LNCaP clone FGC (cell line): ENCODE measurements around the gene C9orf85.
"Not testable (repeated sequence)": the region's sequence is repeated elsewhere in the genome, so short reads cannot be mapped to it uniquely, and the experiment has no call there.

Source experiments
- DNase-seq: peaks from one replicate; pipeline ENCODE4 v3.0.0-alpha.2; 2011; ENCODE audit warnings: low read depth
- H3K4me3 ChIP-seq: 2 replicates; pipeline ENCODE4 v1.5.1; 2011; ENCODE audit warnings: mild to moderate bottlenecking, low read depth, low read length, control low read depth
- CTCF ChIP-seq: IDR thresholded peaks from 2 replicates; pipeline ENCODE4 v1.5.1; 2012; ENCODE audit warnings: mild to moderate bottlenecking; ENCODE audit not compliant: control insufficient read depth, insufficient read depth; ENCODE audit errors: extremely low read depth

Gene C9orf85

GRCh38 chr9:71987471-71988371, 76.3 kb downstream of the C9orf85 start:
- H3K4me3 ChIP-seq = no peak overlapping the region
- no peak for DNase-seq
- no peak for TF ChIP-seq CTCF

- TF ChIP-seq CTCF = no peak
- DNase-seq = no peak
- no peak overlapping the region for H3K4me3 ChIP-seq
Observed at GRCh38 chr9:71990466-71990865, 79.0 kb downstream of the C9orf85 start.

- no peak for DNase-seq
- H3K4me3 ChIP-seq = no peak overlapping the region
- TF ChIP-seq CTCF = no peak
Observed at GRCh38 chr9:72005451-72005850, 94.0 kb downstream of the C9orf85 start.

GRCh38 chr9:72006501-72006900, 95.1 kb downstream of the C9orf85 start:
- DNase-seq = no peak
- no peak overlapping the region for H3K4me3 ChIP-seq
- no peak for TF ChIP-seq CTCF

- not testable (repeated sequence) for H3K4me3 ChIP-seq, DNase-seq
Observed at GRCh38 chr9:72007726-72008125, 96.3 kb downstream of the C9orf85 start.

- no peak for DNase-seq
- TF ChIP-seq CTCF = no peak
Observed at GRCh38 chr9:72012646-72013045, 101.2 kb downstream of the C9orf85 start.

GRCh38 chr9:72013292-72013760, 101.9 kb downstream of the C9orf85 start:
- TF ChIP-seq CTCF = no peak
- no peak for DNase-seq
- no peak overlapping the region for H3K4me3 ChIP-seq

More at GRCh38 chr9:72012646-72013045, 101.2 kb downstream of the C9orf85 start:
- H3K4me3 ChIP-seq = no peak overlapping the region
